Neural crest cell (in vitro differentiated cells): ENCODE results near the gene CGNL1. TPM values are rescaled to one million over a fixed set of nuclear protein-coding genes. Genes with fewer than 3 reads are reported as not detected.

Experiments
- DNase-seq: peaks from one replicate; pipeline ENCODE4 v3.0.0; 2021; ENCODE audit warnings: low read depth, mixed read lengths, low spot score
- H3K27ac Mint-ChIP-seq: one replicate; pipeline ENCODE4 v1.8.0; 2021; ENCODE audit warnings: mild to moderate bottlenecking, mixed read lengths; ENCODE audit not compliant: unreplicated experiment
- H3K27me3 Mint-ChIP-seq: 2 replicates; pipeline ENCODE4 v1.8.0; 2021; ENCODE audit warnings: low read depth, mild to moderate bottlenecking, mixed read lengths
- H3K36me3 Mint-ChIP-seq: 2 replicates; pipeline ENCODE4 v1.8.0; 2021; ENCODE audit warnings: low read depth, mild to moderate bottlenecking, mixed read lengths
- H3K4me1 Mint-ChIP-seq: 2 replicates; pipeline ENCODE4 v1.8.0; 2021; ENCODE audit warnings: mixed read lengths
- H3K4me3 Mint-ChIP-seq: one replicate; pipeline ENCODE4 v1.8.0; 2021; ENCODE audit warnings: mild to moderate bottlenecking, mixed read lengths
- H3K9me3 Mint-ChIP-seq: 2 replicates; pipeline ENCODE4 v1.8.0; 2021; ENCODE audit warnings: mixed read lengths
- CTCF ChIP-seq: fragments of 200-600 bp; sonication (generic); conservative IDR thresholded peaks from 2 replicates; pipeline ENCODE4 v1.5.0; 2021; ENCODE audit warnings: antibody characterized with exemption, mild to moderate bottlenecking
- total RNA-seq: library from RNA; stranded (reverse); gene quantifications from 2 replicates; pipeline ENCODE4 v1.2.1, GENCODE V29; 2021

The CGNL1 gene
- total RNA-seq, 1 donor from 2014 or later: 1.2 TPM

GRCh38 chr15:57477736-57478522 is 101.6 kb downstream of the CGNL1 start:
- peaks cover 3% of the 10 kb centered on the region for H3K27me3 Mint-ChIP-seq
- TF ChIP-seq CTCF: no peak
- H3K9me3 Mint-ChIP-seq: peaks cover 5% of the 10 kb centered on the region
- DNase-seq: no peak
- peaks cover 18% of the 10 kb centered on the region for H3K4me1 Mint-ChIP-seq
- H3K4me3 Mint-ChIP-seq: no peak overlapping the region
- peaks cover 2% of the 10 kb centered on the region for H3K36me3 Mint-ChIP-seq
- peak overlapping the region; percentile 54 for H3K27ac Mint-ChIP-seq

- H3K4me1 Mint-ChIP-seq: peaks cover 18% of the 10 kb centered on the region
- TF ChIP-seq CTCF: no peak
- H3K4me3 Mint-ChIP-seq: no peak overlapping the region
- H3K27me3 Mint-ChIP-seq: peaks cover 3% of the 10 kb centered on the region
- H3K27ac Mint-ChIP-seq: peak overlapping the region; percentile 90
- H3K36me3 Mint-ChIP-seq: peaks cover 2% of the 10 kb centered on the region
- no peak for DNase-seq
- H3K9me3 Mint-ChIP-seq: peaks cover 5% of the 10 kb centered on the region
These were observed 102.7 kb downstream of the CGNL1 start for GRCh38 chr15:57479005-57479404.

- Mint-ChIP-seq H3K9me3 (peaks cover 5% of the 10 kb centered on the region), H3K27ac (no peak overlapping the region), H3K4me3 (no peak overlapping the region), H3K36me3 (peaks cover 2% of the 10 kb centered on the region), H3K27me3 (peaks cover 3% of the 10 kb centered on the region), H3K4me1 (peaks cover 18% of the 10 kb centered on the region)
- no peak for DNase-seq
- no peak for TF ChIP-seq CTCF
These were observed 104.9 kb downstream of the CGNL1 start for GRCh38 chr15:57481038-57481705.

- no peaks in the 10 kb centered on the region for H3K4me1 Mint-ChIP-seq
- H3K4me3 Mint-ChIP-seq: no peak overlapping the region
- H3K27me3 Mint-ChIP-seq: no peaks in the 10 kb centered on the region
- no peak overlapping the region for H3K27ac Mint-ChIP-seq
- no peak for DNase-seq
- H3K36me3 Mint-ChIP-seq: no peaks in the 10 kb centered on the region
- TF ChIP-seq CTCF: no peak
- H3K9me3 Mint-ChIP-seq: peaks cover 3% of the 10 kb centered on the region
These were observed 109.6 kb downstream of the CGNL1 start for GRCh38 chr15:57485869-57486268.

- no peaks in the 10 kb centered on the region for H3K4me1 Mint-ChIP-seq
- H3K27ac Mint-ChIP-seq: no peak overlapping the region
- H3K27me3 Mint-ChIP-seq: no peaks in the 10 kb centered on the region
- no peak overlapping the region for H3K4me3 Mint-ChIP-seq
- no peaks in the 10 kb centered on the region for H3K36me3 Mint-ChIP-seq
- DNase-seq: no peak
- peaks cover 3% of the 10 kb centered on the region for H3K9me3 Mint-ChIP-seq
- TF ChIP-seq CTCF: no peak
These were observed 110.5 kb downstream of the CGNL1 start for GRCh38 chr15:57486833-57487232.
